NCI-H128 (cell line): Measurements from ENCODE around the gene TNS1.

Experiments
- DNase-seq: peaks from one replicate; lab custom pipeline; 2025; ENCODE audit not compliant: unreplicated experiment; lab: John Stamatoyannopoulos, UW

TNS1 gene

GRCh38 chr2:217944366-217944765, 58.4 kb downstream of the TNS1 start:
- no peak for DNase-seq

- DNase-seq, result no peak
Observed at GRCh38 chr2:217943446-217944321, 59.1 kb downstream of the TNS1 start.

- no peak for DNase-seq
Observed at GRCh38 chr2:217942731-217943335, 60.0 kb downstream of the TNS1 start.

- no peak for DNase-seq
Observed at GRCh38 chr2:217941886-217942728, 60.7 kb downstream of the TNS1 start.

- no peak for DNase-seq
Observed at GRCh38 chr2:217941339-217941738, 61.5 kb downstream of the TNS1 start.

- no peak for DNase-seq
Observed at GRCh38 chr2:217940261-217941220, 62.3 kb downstream of the TNS1 start.

GRCh38 chr2:217939629-217940245, 63.1 kb downstream of the TNS1 start:
- DNase-seq, result no peak

GRCh38 chr2:217939220-217939619, 63.6 kb downstream of the TNS1 start:
- no peak for DNase-seq

GRCh38 chr2:217938036-217938435, 64.8 kb downstream of the TNS1 start:
- DNase-seq, result no peak

GRCh38 chr2:217937446-217937845, 65.3 kb downstream of the TNS1 start:
- DNase-seq, result no peak

GRCh38 chr2:217936952-217937351, 65.8 kb downstream of the TNS1 start:
- DNase-seq, result no peak

GRCh38 chr2:217935901-217936684, 66.7 kb downstream of the TNS1 start:
- no peak for DNase-seq

GRCh38 chr2:217935235-217935879, 67.4 kb downstream of the TNS1 start:
- DNase-seq, result no peak

- no peak for DNase-seq
Observed at GRCh38 chr2:217934321-217935131, 68.3 kb downstream of the TNS1 start.

GRCh38 chr2:217933617-217933993, 69.2 kb downstream of the TNS1 start:
- no peak for DNase-seq

GRCh38 chr2:217932803-217933616, 69.8 kb downstream of the TNS1 start:
- DNase-seq, result no peak
